Ishikawa (cell line): ENCODE results near the gene TSPOAP1.

Source experiments
- EP300 ChIP-seq: IDR thresholded peaks from 2 replicates; pipeline ENCODE4 v1.6.1; 2012; ENCODE audit warnings: borderline replicate concordance
- TF ChIP-seq, protein P1 (sequence below): IDR thresholded peaks from 2 replicates; pipeline ENCODE4 v1.6.1; 2012

GRCh38 chr17:58333736-58334207 lies 5.2 kb upstream of the TSPOAP1 start:
- TF ChIP-seq, protein P1, sequence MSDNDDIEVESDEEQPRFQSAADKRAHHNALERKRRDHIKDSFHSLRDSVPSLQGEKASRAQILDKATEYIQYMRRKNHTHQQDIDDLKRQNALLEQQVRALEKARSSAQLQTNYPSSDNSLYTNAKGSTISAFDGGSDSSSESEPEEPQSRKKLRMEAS = no peak
- no peak for TF ChIP-seq EP300
